ENCODE data around the gene BATF.

The BATF gene

DNA sequence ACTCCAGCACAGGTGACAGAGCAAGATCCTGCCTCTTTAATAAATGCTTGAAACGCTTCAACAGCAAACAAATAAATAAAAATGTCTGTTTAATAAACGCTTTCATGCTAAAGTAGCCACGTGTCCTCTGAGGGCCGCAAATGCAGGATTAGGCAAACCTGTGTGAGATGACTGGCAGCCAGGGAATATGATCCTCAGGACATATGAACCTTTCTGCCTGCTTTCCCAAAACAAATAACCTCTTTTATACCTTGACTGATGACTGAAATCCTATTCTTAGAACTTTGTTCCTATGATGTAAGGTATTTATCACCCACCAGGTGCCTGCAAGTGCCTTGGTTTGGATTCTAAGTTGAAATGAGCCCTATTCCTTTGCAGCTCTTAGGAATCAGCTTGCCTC lies 41.7 kb downstream of the BATF start:
- peak; percentile 79 for DNase-seq

DNA sequence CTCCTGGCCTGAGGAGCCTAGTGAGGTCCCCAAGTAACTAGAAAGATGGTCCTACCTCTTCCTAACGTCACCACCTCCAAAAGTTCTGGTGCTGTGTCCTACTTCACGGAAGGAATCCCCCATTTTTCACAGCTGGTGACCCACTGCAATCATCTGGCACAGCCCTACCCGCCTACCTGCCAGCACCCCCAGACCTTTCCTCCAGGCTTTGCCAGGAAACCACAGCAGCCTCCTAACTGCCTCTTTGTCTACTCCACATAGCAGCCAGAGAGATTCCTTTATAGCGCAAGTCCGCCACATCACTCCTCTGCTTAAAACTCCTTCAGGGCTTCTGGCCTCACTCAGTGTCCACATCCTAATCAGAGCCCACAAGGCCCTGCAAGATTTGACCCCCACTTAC lies 42.8 kb downstream of the BATF start:
- DNase-seq, result no peak

DNA sequence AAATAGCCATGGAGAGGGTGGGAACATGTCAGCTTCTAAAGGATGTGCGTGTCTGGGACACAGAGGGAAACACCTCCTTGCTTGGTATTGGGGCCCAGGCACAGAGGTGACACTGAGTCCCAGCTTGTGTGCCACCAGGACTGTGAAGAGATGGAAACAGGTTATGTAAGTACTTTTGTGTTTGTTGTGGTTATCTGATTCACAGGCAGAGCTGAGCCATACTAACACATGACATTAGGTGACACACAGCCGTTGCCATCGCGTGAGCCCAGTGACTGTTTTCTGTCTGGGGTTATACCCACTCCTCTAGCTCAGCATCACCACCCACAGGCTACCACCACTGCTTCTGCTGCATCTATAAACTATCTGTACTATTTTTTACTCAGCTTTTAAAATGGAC lies 44.1 kb downstream of the BATF start:
- no peak for DNase-seq

DNA sequence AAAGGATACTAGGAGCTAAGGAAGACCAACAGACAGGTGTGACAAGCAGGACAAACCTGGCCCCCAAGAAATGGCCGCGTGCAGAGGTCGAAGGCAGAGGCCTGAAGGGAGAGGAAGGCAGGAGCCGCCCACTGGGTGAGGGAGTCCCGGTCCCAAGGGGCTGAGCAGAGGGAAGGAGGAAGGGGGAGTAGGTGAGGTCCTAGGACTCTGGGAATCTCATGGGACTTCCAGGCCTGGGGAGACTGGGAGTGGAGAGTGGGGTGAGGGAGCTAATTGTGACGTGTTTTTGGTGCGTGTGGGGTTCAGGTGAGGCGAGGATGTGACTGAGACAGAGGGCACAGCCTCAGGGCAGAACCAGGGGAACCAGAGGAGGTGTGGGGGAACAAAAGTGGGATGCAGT lies 44.5 kb downstream of the BATF start:
- no peak for DNase-seq

DNA sequence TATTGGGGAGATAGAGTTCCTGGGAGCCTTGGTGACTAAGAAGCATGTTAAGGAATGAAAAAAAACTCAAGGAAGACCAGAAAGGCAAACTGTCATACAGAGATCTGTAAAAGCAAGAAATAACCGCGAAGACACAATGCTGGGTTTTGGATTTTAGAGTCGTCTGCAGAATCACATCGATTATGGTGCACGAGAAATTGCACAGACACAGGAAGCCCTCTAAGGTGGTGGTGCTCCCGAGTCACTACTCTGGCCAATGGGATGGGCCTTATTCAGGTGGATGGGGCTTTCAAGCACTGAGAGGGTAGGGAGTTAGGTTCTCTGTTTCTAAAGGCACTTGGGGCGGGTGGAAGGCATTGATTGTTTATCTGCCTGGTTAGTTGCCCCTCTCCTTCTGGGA lies 45.9 kb downstream of the BATF start:
- DNase-seq, result no peak

DNA sequence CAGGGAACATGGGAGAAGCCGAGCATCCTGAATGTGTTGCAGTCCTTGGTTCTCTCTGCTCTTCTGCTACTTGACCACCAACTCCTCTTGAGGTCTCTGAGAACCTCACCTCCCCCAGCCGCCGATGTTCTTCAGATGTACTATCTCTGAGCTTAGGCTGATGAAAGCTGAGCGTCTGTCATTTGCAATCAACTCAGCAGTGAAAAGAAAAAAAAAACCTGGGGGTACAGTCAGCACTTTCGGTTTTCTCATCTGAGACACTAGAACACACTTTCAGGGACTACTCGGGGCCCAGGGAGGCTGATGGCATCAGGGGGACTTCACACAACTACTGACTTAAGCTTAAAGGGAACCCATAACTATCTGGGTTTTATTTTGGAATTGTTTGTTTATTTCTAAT lies 46.5 kb downstream of the BATF start:
- no peak for DNase-seq

DNA sequence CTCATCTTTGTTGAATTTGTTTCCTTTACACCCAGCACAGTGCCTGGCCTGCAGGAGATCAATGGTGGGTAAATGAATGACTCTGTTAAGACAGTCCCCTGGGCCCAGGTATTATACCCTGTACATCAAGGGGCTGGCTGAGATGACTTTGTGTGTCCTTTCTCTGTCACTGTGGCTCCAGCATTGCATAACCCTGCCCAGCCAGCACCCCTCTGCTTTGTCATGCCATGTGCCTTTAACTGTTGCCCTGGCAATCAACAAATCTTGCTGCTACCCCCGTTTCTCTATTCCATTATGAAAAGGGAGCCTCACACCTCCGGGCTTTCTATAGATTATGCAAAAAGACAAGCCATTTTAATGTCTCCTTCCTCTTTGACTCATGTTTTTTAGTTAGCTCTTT lies 48.5 kb downstream of the BATF start:
- DNase-seq, result no peak

DNA sequence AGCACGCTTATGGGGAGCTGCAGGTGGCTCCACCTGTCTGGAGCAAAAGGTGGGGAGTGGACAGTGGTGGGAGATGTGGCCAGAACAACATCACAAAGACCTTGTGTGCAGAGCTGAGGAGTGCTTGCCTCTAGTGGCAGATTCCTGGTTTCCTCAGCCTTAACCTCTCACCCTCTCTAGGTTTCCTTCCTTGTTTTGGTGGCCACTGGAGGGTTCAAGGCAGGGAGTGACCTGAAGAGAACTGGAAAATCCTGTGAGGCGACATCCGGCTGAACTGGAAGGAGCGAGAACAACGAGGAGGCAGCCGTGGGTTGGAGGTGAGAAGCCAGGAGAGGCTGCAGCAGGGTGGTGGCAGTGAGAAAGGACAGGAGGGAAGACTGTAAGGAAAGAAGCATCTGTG lies 49.8 kb downstream of the BATF start:
- no peak for DNase-seq

DNA sequence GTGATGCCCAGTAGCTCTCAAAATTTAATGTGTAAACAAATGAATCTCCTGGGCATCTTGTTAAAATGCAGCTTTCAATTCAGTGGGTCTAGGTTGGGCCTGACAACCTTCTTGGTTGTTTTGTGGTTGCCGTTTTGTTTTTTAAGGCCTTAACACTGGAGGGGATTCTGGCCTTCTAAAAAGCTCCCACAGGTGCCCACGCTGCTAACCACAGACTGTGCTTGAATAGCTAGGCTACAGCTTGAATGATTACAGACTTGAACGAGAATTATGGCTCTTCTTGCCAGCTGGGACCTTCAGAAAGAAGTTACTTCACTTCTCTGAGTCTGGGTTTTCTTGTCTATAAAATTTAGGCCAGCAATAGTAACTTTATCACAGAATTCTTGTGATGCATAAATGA lies 54.8 kb downstream of the BATF start:
- no peak for DNase-seq

DNA sequence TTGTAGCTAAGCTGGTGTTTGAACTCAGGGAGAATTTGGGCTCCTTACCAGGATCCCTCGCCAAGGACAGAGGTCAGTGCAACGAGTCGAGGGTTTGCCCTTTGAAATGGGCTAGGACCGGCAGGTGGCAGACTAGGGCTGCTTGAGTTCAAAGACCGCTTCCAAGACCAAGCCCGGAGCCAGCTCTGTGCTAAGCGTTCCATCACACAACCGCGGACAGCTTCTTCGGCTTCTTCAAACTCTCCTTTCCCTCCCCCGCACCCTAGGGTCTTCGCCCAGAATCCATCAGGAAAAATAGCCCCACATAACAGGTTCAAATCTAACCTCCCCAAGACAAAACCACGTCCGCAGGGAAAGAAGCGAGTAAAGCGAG lies 55.4 kb downstream of the BATF start:
- DNase-seq, result peak; percentile 15

DNA sequence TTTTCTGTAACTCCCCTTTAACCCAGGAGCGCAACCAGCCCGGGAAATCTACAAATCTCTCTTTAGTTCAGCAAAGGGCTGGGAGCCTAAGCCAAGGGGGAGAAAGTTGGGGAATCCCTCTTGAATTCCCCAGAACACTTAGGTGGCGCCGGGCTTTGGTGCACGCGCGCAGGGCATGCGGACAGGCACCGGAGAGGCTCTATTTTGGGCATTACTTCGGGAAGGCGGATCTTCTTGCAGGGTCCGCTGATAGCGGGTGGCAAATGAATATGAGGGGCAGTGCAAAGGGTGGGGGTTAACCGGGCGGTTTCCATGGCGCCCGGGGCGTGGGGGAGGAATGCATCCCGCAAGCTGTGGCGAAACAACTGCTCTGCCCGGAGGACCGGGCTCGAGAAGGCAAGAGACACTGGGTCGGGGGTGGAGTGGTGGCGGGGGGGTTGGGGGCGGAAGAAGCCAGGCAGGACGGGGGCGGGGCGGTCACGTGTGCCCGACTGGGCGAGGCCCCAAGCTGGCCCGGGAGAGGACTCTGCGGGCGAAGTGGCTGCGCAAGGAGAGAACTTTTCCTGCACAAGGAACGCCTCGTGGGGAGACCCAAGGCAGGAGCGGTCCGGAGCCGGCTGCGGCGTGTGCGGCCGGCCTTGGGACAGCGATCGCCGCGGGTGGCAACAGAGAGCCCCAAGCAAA lies 56.0 kb downstream of the BATF start, which contains the start of gene FLVCR2:
Gene FLVCR2 (plus strand): TSS at position 519 of the 684 bp plus-strand sequence. CDS start 353 bp downstream, outside the sequence.
- peak; percentile 9 for DNase-seq

DNA sequence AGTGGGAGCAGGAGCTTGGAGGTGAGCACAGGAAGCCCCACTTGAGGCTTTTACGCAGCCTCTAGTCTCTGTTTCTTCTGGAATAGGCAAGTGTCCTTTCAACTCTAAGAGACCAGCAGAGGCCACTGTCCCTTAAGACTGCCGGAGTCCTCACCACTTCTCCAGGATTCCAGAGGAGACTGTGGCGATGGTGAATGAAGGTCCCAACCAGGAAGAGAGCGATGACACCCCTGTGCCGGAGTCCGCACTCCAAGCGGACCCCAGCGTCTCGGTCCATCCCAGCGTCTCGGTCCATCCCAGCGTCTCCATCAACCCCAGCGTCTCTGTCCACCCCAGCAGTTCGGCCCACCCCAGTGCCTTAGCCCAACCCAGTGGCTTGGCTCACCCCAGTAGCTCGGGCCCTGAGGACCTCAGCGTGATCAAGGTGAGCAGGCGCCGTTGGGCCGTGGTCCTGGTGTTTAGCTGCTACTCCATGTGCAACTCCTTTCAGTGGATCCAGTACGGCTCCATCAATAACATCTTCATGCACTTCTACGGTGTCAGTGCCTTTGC lies 56.6 kb downstream of the BATF start:
- no peak for DNase-seq

DNA sequence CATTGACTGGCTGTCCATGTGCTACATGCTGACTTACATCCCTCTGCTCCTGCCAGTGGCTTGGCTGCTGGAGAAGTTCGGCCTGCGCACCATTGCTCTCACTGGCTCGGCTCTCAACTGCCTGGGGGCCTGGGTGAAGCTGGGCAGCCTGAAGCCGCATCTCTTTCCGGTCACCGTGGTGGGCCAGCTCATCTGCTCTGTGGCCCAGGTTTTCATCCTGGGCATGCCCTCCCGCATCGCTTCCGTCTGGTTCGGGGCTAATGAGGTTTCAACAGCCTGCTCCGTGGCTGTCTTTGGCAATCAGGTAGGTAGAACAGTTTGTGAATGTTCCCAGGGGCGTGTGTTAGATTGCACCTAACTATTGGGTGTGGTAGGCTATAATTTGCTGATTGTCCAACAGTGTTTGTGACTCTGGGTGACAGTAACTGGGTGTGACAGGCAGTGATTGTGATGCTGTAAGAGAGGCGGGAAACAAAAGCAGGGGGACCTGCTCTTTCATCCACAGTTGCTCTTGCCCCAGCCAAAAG lies 57.1 kb downstream of the BATF start:
- DNase-seq, result no peak

DNA sequence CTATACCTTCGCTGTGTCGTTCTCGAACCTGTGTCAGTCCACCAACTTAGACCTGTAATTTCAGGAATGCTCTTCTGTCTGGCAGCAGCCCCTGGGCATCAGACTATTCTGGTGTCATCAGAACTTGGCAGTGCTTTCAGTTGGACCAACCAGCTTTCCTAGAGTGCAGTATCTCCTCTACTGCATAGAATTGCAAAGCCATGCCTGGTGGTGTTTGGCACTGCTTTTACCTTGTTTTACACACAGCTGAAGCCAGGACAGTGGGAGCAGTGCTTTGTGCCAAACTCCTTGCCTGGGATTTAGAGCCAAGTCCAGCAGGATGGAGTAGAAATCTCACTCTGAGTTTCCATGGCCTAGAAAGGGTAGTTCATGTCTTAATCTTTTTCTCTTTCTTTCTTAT lies 57.6 kb downstream of the BATF start:
- DNase-seq, result no peak

DNA sequence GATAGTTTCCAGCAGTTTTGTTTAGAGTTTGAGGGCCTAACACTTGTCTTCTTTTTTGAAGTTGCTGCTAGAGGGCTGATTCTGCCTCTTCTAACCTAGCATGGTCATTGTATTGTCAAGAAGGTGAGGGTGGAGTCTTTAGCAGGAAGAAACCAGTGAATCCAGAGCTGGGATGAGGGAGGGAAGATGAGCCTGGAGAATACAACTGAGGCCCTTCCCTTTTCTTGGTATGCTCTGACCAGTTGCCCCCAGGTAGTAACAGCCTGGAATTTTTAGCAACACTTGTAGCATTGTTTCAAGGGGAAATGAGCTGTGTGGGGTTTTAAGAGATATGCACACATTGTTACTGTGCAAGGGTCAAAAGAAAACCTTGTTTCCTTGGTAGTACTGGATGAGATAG lies 65.1 kb downstream of the BATF start:
- no peak for DNase-seq

DNA sequence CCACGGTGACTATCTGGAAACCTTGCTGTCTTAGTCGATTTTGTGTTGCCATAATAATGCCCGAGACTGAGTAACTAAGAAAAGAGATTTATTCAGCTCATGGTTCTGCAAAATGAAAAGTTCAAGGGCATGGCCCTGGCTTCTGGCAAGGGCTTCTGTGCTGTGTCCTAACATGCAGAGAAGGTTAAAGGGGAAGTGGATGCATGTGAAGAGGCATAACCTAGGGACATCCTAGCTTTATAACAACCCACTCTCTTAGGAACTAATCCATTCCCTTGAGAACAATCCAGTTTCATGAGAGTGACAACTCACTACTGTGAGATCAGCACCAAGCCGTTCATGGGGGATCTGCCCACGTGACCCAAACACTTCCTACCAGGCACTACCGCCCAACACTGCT lies 67.7 kb downstream of the BATF start:
- DNase-seq, result no peak

DNA sequence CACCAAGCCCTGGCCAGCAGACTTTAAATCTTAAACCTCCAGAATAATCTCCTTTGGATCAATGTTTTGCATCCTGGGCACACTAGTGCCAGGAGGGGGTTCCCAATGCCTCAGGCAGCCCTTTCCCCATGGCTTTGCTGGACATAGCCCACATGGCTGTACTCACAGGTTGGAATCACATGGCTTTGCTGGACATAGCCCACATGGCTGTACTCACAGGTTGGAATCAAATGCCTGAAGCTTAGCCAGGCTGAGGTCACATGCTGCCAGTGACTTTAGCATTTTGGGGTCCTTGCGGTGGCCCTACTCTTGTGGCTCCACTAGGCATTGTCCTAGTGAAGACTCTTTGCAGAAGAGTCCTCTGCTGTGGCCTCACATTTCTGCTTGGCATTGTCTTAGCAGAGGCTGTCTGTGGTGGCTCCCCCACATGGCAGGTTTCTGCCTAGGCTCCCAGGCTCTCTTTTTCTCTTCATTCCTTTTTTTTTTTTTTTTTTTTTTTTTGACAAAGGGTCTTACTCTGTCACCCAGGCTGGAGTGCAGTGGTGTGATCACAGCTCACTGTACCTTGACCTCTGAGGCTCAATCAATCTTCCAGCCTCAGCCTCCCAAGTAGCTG lies 69.2 kb downstream of the BATF start:
- no peak for DNase-seq

DNA sequence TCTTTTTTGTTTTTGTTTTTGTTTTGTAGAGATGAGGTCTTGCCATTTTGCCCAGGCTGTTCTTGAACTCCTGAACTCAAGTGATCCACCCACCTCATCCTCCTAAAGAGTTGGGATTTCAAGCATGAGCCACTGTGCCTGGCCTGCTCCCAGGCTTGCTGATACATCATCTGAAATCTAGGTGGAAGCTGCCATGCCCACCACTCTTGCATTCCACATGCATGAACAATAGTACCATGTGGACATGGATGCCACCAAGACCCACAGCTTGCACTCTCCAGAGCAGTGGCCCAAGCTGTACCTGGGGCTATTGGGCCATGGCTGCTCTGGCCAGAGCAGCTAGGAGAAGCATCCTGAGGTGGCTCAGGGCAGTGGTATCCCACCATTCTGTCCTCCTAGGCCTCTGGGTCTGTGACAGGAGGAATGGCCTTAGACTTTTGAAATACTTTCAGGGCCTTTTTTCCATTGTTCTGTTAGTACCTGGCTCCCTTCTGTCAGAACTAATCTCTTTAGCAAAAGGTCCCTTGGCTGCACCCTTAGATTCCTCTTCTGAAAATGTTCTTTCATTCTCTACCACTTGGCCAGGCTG lies 69.8 kb downstream of the BATF start:
- no peak for DNase-seq

DNA sequence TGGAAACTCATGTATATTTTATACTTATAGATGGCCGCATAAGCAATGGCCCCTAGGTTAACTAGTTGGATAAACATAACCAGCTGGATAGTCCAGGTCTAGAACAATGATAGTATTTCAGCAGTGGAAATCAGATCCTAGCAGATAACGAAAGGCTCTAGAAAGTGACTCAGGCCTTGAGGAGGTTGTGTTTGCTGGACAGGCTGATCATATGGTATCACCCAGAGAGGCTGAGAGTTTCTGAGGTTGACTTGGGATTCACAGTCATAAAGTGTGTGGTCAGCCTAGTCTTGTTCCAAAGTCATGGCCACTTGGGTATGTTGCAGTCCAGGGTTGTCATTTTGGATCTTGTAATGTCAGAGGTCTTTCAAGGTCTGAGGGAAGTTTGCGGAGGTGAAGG lies 73.0 kb downstream of the BATF start:
- no peak for DNase-seq

All from NCI-H2029 (cell line).